ENCODE results near the gene ZC3H10. TPM values are rescaled to one million over a fixed set of nuclear protein-coding genes. Genes with fewer than 3 reads are reported as not detected.
"Not testable (repeated sequence)": the region's sequence is repeated elsewhere in the genome, so short reads cannot be mapped to it uniquely, and the experiment has no call there.

Gene ZC3H10
- 13.5 and 13.7 TPM in 2 replicates for total RNA-seq

GRCh38 chr12:56117778-56118687 is at the start of gene ZC3H10:
Gene ZC3H10, plus strand, starts transcription at chr12:56118266. Its CDS starts 2,297 bp downstream, at chr12:56120563.
- Mint-ChIP-seq H3K36me3 (ENCODE audit: low read depth) (peaks cover 40% of the 10 kb centered on the region), H3K9me3 (no peaks in the 10 kb centered on the region)

GRCh38 chr12:56071648-56072047 is 46.4 kb upstream of the ZC3H10 start:
- H3K4me1 Mint-ChIP-seq (ENCODE audit: low read depth) = no peaks in the 10 kb centered on the region

More at GRCh38 chr12:56117778-56118687, at the start of gene ZC3H10:
- intact Hi-C loops (cut with micrococcal nuclease) = loop anchor here (1.0 to 5.0 kb wide), 18 partner anchors 8 to 1635 kb away; partner anchors contain the start of genes APOF, ATP5F1B, CDK4 and COQ10A
- H3K27ac Mint-ChIP-seq = peak within 1 kb of the TSS; percentile 99
- H3K4me1 Mint-ChIP-seq (ENCODE audit: low read depth) = peaks cover 31% of the 10 kb centered on the region
- peak within 1 kb of the TSS; percentile 91 for H3K4me3 Mint-ChIP-seq
- no peaks in the 10 kb centered on the region for H3K27me3 Mint-ChIP-seq (ENCODE audit: insufficient read depth)
- peak; percentile 98 for DNase-seq (ENCODE audit: low spot score)

GRCh38 chr12:56074396-56074795 is 43.7 kb upstream of the ZC3H10 start:
- Mint-ChIP-seq H3K27ac (no peak overlapping the region), H3K4me1 (ENCODE audit: low read depth) (peaks cover 5% of the 10 kb centered on the region), H3K4me3 (no peak overlapping the region), H3K36me3 (ENCODE audit: low read depth) (no peaks in the 10 kb centered on the region), H3K27me3 (ENCODE audit: insufficient read depth) (peaks cover 17% of the 10 kb centered on the region), H3K9me3 (no peaks in the 10 kb centered on the region)
- intact Hi-C loops (cut with micrococcal nuclease) = no loop called here
- DNase-seq (ENCODE audit: low spot score) = no peak

More at GRCh38 chr12:56071648-56072047, 46.4 kb upstream of the ZC3H10 start:
- no peaks in the 10 kb centered on the region for H3K9me3 Mint-ChIP-seq
- no peak overlapping the region for H3K27ac Mint-ChIP-seq
- H3K36me3 Mint-ChIP-seq (ENCODE audit: low read depth) = no peaks in the 10 kb centered on the region
- H3K4me3 Mint-ChIP-seq = no peak overlapping the region
- intact Hi-C loops (cut with micrococcal nuclease) = no loop called here
- no peak for DNase-seq (ENCODE audit: low spot score)
- H3K27me3 Mint-ChIP-seq (ENCODE audit: insufficient read depth) = peaks cover 10% of the 10 kb centered on the region

- H3K36me3 Mint-ChIP-seq (ENCODE audit: low read depth); intact Hi-C loops (cut with micrococcal nuclease); H3K9me3 Mint-ChIP-seq; DNase-seq (ENCODE audit: low spot score); H3K27ac Mint-ChIP-seq: not testable (repeated sequence)
- Mint-ChIP-seq H3K27me3 (ENCODE audit: insufficient read depth) (peaks cover 27% of the 10 kb centered on the region), H3K4me3 (peak overlapping the region; percentile 45), H3K4me1 (ENCODE audit: low read depth) (peaks cover 13% of the 10 kb centered on the region)
These were observed 40.1 kb upstream of the ZC3H10 start for GRCh38 chr12:56077966-56078365.

GRCh38 chr12:56078427-56078826 is 39.6 kb upstream of the ZC3H10 start:
- Mint-ChIP-seq H3K4me3 (peak overlapping the region; percentile 80), H3K9me3 (no peaks in the 10 kb centered on the region), H3K27ac (no peak overlapping the region), H3K27me3 (ENCODE audit: insufficient read depth) (peaks cover 24% of the 10 kb centered on the region), H3K36me3 (ENCODE audit: low read depth) (no peaks in the 10 kb centered on the region), H3K4me1 (ENCODE audit: low read depth) (peaks cover 13% of the 10 kb centered on the region)
- intact Hi-C loops (cut with micrococcal nuclease) = no loop called here
- DNase-seq (ENCODE audit: low spot score) = no peak

- H3K27me3 Mint-ChIP-seq (ENCODE audit: insufficient read depth) = peaks cover 25% of the 10 kb centered on the region
- DNase-seq (ENCODE audit: low spot score) = peak; percentile 25
- H3K4me3 Mint-ChIP-seq = peak overlapping the region; percentile 80
- H3K9me3 Mint-ChIP-seq = no peaks in the 10 kb centered on the region
- H3K36me3 Mint-ChIP-seq (ENCODE audit: low read depth) = no peaks in the 10 kb centered on the region
- H3K4me1 Mint-ChIP-seq (ENCODE audit: low read depth) = peaks cover 13% of the 10 kb centered on the region
- H3K27ac Mint-ChIP-seq = peak overlapping the region; percentile 44
- intact Hi-C loops (cut with micrococcal nuclease) = loop anchor here (1.0 kb wide), 2 partner anchors 25 to 32 kb away; partner anchors contain the start of gene PA2G4
These were observed 38.9 kb upstream of the ZC3H10 start for GRCh38 chr12:56078931-56079722.

GRCh38 chr12:56079723-56080555 is 38.1 kb upstream of the ZC3H10 start, which contains the start of gene ERBB3:
Gene ERBB3, plus strand, starts transcription at chr12:56080165. Its CDS starts 136 bp downstream, at chr12:56080301.
- H3K9me3 Mint-ChIP-seq = no peaks in the 10 kb centered on the region
- H3K4me3 Mint-ChIP-seq = peak within 1 kb of the TSS; percentile 80
- peak; percentile 53 for DNase-seq (ENCODE audit: low spot score)
- H3K27me3 Mint-ChIP-seq (ENCODE audit: insufficient read depth) = peaks cover 27% of the 10 kb centered on the region
- no peaks in the 10 kb centered on the region for H3K36me3 Mint-ChIP-seq (ENCODE audit: low read depth)
- H3K27ac Mint-ChIP-seq = peak within 1 kb of the TSS; percentile 44
- intact Hi-C loops (cut with micrococcal nuclease) = loop anchor here (1.0 kb wide), 2 partner anchors 24 to 33 kb away; partner anchors contain the start of gene PA2G4
- peaks cover 14% of the 10 kb centered on the region for H3K4me1 Mint-ChIP-seq (ENCODE audit: low read depth)

GRCh38 chr12:56080556-56081138 is 37.4 kb upstream of the ZC3H10 start:
- peak overlapping the region; percentile 63 for H3K4me3 Mint-ChIP-seq
- no peak for DNase-seq (ENCODE audit: low spot score)
- intact Hi-C loops (cut with micrococcal nuclease) = no loop called here
- peaks cover 29% of the 10 kb centered on the region for H3K27me3 Mint-ChIP-seq (ENCODE audit: insufficient read depth)
- H3K9me3 Mint-ChIP-seq = no peaks in the 10 kb centered on the region
- H3K27ac Mint-ChIP-seq = no peak overlapping the region
- H3K36me3 Mint-ChIP-seq (ENCODE audit: low read depth) = no peaks in the 10 kb centered on the region
- H3K4me1 Mint-ChIP-seq (ENCODE audit: low read depth) = peaks cover 18% of the 10 kb centered on the region

GRCh38 chr12:56081393-56082347 is 36.4 kb upstream of the ZC3H10 start:
- Mint-ChIP-seq H3K4me3 (peak overlapping the region; percentile 63), H3K36me3 (ENCODE audit: low read depth) (no peaks in the 10 kb centered on the region), H3K9me3 (no peaks in the 10 kb centered on the region), H3K27me3 (ENCODE audit: insufficient read depth) (peaks cover 29% of the 10 kb centered on the region), H3K4me1 (ENCODE audit: low read depth) (peaks cover 18% of the 10 kb centered on the region), H3K27ac (no peak overlapping the region)
- intact Hi-C loops (cut with micrococcal nuclease) = no loop called here
- DNase-seq (ENCODE audit: low spot score) = no peak

GRCh38 chr12:56082382-56082781 is 35.7 kb upstream of the ZC3H10 start:
- H3K36me3 Mint-ChIP-seq (ENCODE audit: low read depth) = no peaks in the 10 kb centered on the region
- DNase-seq (ENCODE audit: low spot score) = no peak
- intact Hi-C loops (cut with micrococcal nuclease) = no loop called here

GRCh38 chr12:56082967-56083366 is 35.1 kb upstream of the ZC3H10 start:
- DNase-seq (ENCODE audit: low spot score) = no peak
- peaks cover 18% of the 10 kb centered on the region for H3K4me1 Mint-ChIP-seq (ENCODE audit: low read depth)
- H3K9me3 Mint-ChIP-seq = no peaks in the 10 kb centered on the region
- no peak overlapping the region for H3K27ac Mint-ChIP-seq
- intact Hi-C loops (cut with micrococcal nuclease) = no loop called here
- H3K27me3 Mint-ChIP-seq (ENCODE audit: insufficient read depth) = peaks cover 27% of the 10 kb centered on the region
- H3K36me3 Mint-ChIP-seq (ENCODE audit: low read depth) = no peaks in the 10 kb centered on the region
- H3K4me3 Mint-ChIP-seq = no peak overlapping the region

More at GRCh38 chr12:56082382-56082781, 35.7 kb upstream of the ZC3H10 start:
- H3K27ac Mint-ChIP-seq = no peak overlapping the region
- H3K9me3 Mint-ChIP-seq = no peaks in the 10 kb centered on the region
- peaks cover 29% of the 10 kb centered on the region for H3K27me3 Mint-ChIP-seq (ENCODE audit: insufficient read depth)
- peaks cover 18% of the 10 kb centered on the region for H3K4me1 Mint-ChIP-seq (ENCODE audit: low read depth)
- H3K4me3 Mint-ChIP-seq = no peak overlapping the region
